ENCODE data around the gene MSRB3.
"Not testable (repeated sequence)": the region's sequence is repeated elsewhere in the genome, so short reads cannot be mapped to it uniquely, and the experiment has no call there.

The MSRB3 gene

GRCh38 chr12:65293735-65294134, 15.3 kb downstream of the MSRB3 start:
- DNase-seq = no peak

- DNase-seq = no peak
Measured at GRCh38 chr12:65294641-65295262, 16.3 kb downstream of the MSRB3 start.

- no peak for DNase-seq
Measured at GRCh38 chr12:65296508-65297265, 18.2 kb downstream of the MSRB3 start.

GRCh38 chr12:65300097-65300496, 21.6 kb downstream of the MSRB3 start:
- no peak for DNase-seq

GRCh38 chr12:65300679-65301349, 22.3 kb downstream of the MSRB3 start:
- DNase-seq = no peak

- DNase-seq = no peak
Measured at GRCh38 chr12:65302891-65303290, 24.4 kb downstream of the MSRB3 start.

GRCh38 chr12:65305346-65305950, 27.0 kb downstream of the MSRB3 start:
- no peak for DNase-seq

GRCh38 chr12:65306366-65307168, 28.1 kb downstream of the MSRB3 start:
- DNase-seq = no peak

GRCh38 chr12:65307169-65307501, 28.7 kb downstream of the MSRB3 start:
- DNase-seq = no peak

- DNase-seq = no peak
Measured at GRCh38 chr12:65308006-65308405, 29.5 kb downstream of the MSRB3 start.

- DNase-seq = no peak
Measured at GRCh38 chr12:65308601-65309071, 30.2 kb downstream of the MSRB3 start.

GRCh38 chr12:65311260-65311659, 32.8 kb downstream of the MSRB3 start:
- DNase-seq = no peak

- no peak for DNase-seq
Measured at GRCh38 chr12:65313719-65314317, 35.3 kb downstream of the MSRB3 start.

GRCh38 chr12:65315238-65315637, 36.8 kb downstream of the MSRB3 start:
- not testable (repeated sequence) for DNase-seq

- DNase-seq = no peak
Measured at GRCh38 chr12:65318186-65318685, 39.8 kb downstream of the MSRB3 start.

GRCh38 chr12:65319688-65320200, 41.3 kb downstream of the MSRB3 start:
- DNase-seq = no peak

GRCh38 chr12:65323070-65323469, 44.6 kb downstream of the MSRB3 start:
- DNase-seq = no peak

- no peak for DNase-seq
Measured at GRCh38 chr12:65324056-65324455, 45.6 kb downstream of the MSRB3 start.

- no peak for DNase-seq
Measured at GRCh38 chr12:65324551-65324950, 46.1 kb downstream of the MSRB3 start.

GRCh38 chr12:65325183-65325582, 46.7 kb downstream of the MSRB3 start:
- no peak for DNase-seq

GRCh38 chr12:65326616-65327015, 48.1 kb downstream of the MSRB3 start:
- DNase-seq = no peak
